Gastroesophageal sphincter (tissue), 4 donors: Measurements from ENCODE around the gene ULK4. TPM values are rescaled to one million over a fixed set of nuclear protein-coding genes. Genes with fewer than 3 reads are reported as not detected.
A peak's percentile ranks its signal among the peaks of the same experiment; 100 is the strongest.

Experiments
- ATAC-seq: fragments of 150-250 bp; one replicate; pipeline ENCODE4 v1.9.1; 2016; ENCODE audit warnings: mild to moderate bottlenecking, moderate library complexity
- H3K27ac ChIP-seq, 4 donors: fragments of 200-600 bp; sonication (generic) in 3 of 4; 1 replicate in 3 of 4; 2 replicates in 1 of 4; pipeline ENCODE4 v1.5.1; 2016 to 2019
- H3K27me3 ChIP-seq: fragments of 200-600 bp; sonication (generic); one replicate; pipeline ENCODE4 v1.5.1; 2019
- H3K36me3 ChIP-seq, 2 donors: fragments of 200-600 bp; sonication (generic); one replicate each; pipeline ENCODE4 v1.5.1; 2019; ENCODE audit warnings: control low read depth in 1 of 2
- H3K4me1 ChIP-seq, 3 donors: fragments of 200-600 bp; sonication (generic); 1 replicate in 2 of 3; 2 replicates in 1 of 3; pipeline ENCODE4 v1.5.1; 2016 to 2019; ENCODE audit warnings: control low read depth in 2 of 3
- H3K4me3 ChIP-seq, 2 donors: fragments of 200-600 bp; sonication (generic); one replicate each; pipeline ENCODE4 v1.5.1; 2019; ENCODE audit warnings: mild to moderate bottlenecking in 1 of 2, moderate library complexity in 1 of 2
- H3K9me3 ChIP-seq, 3 donors: fragments of 200-600 bp; sonication (generic); one replicate each; pipeline ENCODE4 v1.5.1; 2017 to 2019; ENCODE audit warnings: control low read depth in 2 of 3
- CTCF ChIP-seq, 4 experiments: fragments of 200-600 bp in 2 of 4; fragments of 450-650 bp in 2 of 4; sonication (generic) in 1 of 4; IDR thresholded peaks; one replicate each; pipeline ENCODE4 v1.5.1; 2017 to 2019; ENCODE audit warnings: antibody characterized with exemption in 4 of 4, mild to moderate bottlenecking in 2 of 4, moderate library complexity in 2 of 4
- EP300 ChIP-seq: sonication (generic); formaldehyde crosslinking; IDR thresholded peaks from one replicate; pipeline ENCODE4 v1.6.1; 2017; ENCODE audit warnings: antibody characterized with exemption, mild to moderate bottlenecking
- POLR2A ChIP-seq, 2 donors: fragments of 450-650 bp; IDR thresholded peaks; one replicate each; pipeline ENCODE4 v1.6.1; 2017; ENCODE audit warnings: antibody characterized with exemption in 2 of 2, mild to moderate bottlenecking in 2 of 2, moderate library complexity in 1 of 2
- POLR2AphosphoS5 ChIP-seq: sonication (generic); formaldehyde crosslinking; IDR thresholded peaks from one replicate; pipeline ENCODE4 v1.6.1; 2017; ENCODE audit warnings: antibody characterized with exemption
- whole genome bisulfite sequencing, 2 donors: methylation state at CpG; one replicate each; pipeline ENCODE4 v1.1.5; 2018; ENCODE audit warnings: low coverage in 1 of 2; 5-methylcytosine and 5-hydroxymethylcytosine counted together
- total RNA-seq, 4 donors: library from RNA; depleted of rRNA; stranded (reverse); fragments of >200 nt; gene quantifications; one replicate each; pipeline ENCODE4 v1.1.0, GENCODE V29; 2016

ULK4 gene
- total RNA-seq, 4 donors from 2014 or later: 3.8 to 15.4 (median 8.8) TPM

GRCh38 chr3:42005401-42005800 lies 43.5 kb upstream of the ULK4 start:
- ATAC-seq: no peak
- Histone ChIP-seq H3K9me3 (no peaks in the 10 kb centered on the region), H3K27me3 (no peaks in the 10 kb centered on the region), H3K4me1 (no peaks in the 10 kb centered on the region), H3K4me3 (no peak overlapping the region), H3K27ac (no peak overlapping the region), H3K36me3 (no peaks in the 10 kb centered on the region)
- 74 to 87% methylated on average over 4 of the region's 4 CpGs for WGBS, 2 donors
- TF ChIP-seq EP300 (no peak), POLR2AphosphoS5 (no peak), CTCF (IDR thresholded peaks at IDR 0.05) (no peak), POLR2A (IDR thresholded peaks at IDR 0.05) (no peak)

- no peak for ATAC-seq
- H3K4me1 ChIP-seq: peaks cover 0 to 8% (median 6%) of the 10 kb centered on the region in 3 donors
- no peaks in the 10 kb centered on the region for H3K27me3 ChIP-seq
- H3K9me3 ChIP-seq: no peaks in the 10 kb centered on the region
- TF ChIP-seq CTCF (IDR thresholded peaks at IDR 0.05) (no peak), POLR2AphosphoS5 (no peak), POLR2A (IDR thresholded peaks at IDR 0.05) (no peak), EP300 (no peak)
- WGBS, 2 donors: 86 to 100% methylated on average over 2 of the region's 4 CpGs
- H3K27ac ChIP-seq: no peak overlapping the region
- no peak overlapping the region for H3K4me3 ChIP-seq
- no peaks in the 10 kb centered on the region for H3K36me3 ChIP-seq
Observed at GRCh38 chr3:42002790-42003189, 40.9 kb upstream of the ULK4 start.

- 93 to 100% methylated on average over 1 of the region's 1 CpG for WGBS, 2 donors
- H3K4me1 ChIP-seq: peaks cover 0 to 16% (median 7%) of the 10 kb centered on the region in 3 donors
- H3K27me3 ChIP-seq: no peaks in the 10 kb centered on the region
- TF ChIP-seq POLR2A (IDR thresholded peaks at IDR 0.05): no peak
- TF ChIP-seq POLR2AphosphoS5: no peak
- no peak for TF ChIP-seq EP300
- TF ChIP-seq CTCF (IDR thresholded peaks at IDR 0.05): no peak
- H3K4me3 ChIP-seq: no peak overlapping the region
- H3K36me3 ChIP-seq: no peaks in the 10 kb centered on the region
- H3K27ac ChIP-seq: no peak overlapping the region
- no peak for ATAC-seq
- H3K9me3 ChIP-seq: no peaks in the 10 kb centered on the region
Observed at GRCh38 chr3:42001777-42002176, 39.9 kb upstream of the ULK4 start.

GRCh38 chr3:41999909-42000308 lies 38.0 kb upstream of the ULK4 start:
- WGBS, 2 donors: 86 to 92% methylated on average over 1 of the region's 1 CpG
- H3K9me3 ChIP-seq: no peaks in the 10 kb centered on the region
- H3K36me3 ChIP-seq: no peaks in the 10 kb centered on the region
- no peak for TF ChIP-seq CTCF (IDR thresholded peaks at IDR 0.05)
- TF ChIP-seq POLR2A (IDR thresholded peaks at IDR 0.05): no peak
- TF ChIP-seq EP300: no peak
- no peak for TF ChIP-seq POLR2AphosphoS5
- no peak overlapping the region for H3K4me3 ChIP-seq
- H3K4me1 ChIP-seq: peaks cover 0 to 16% (median 7%) of the 10 kb centered on the region in 3 donors
- ATAC-seq: no peak
- no peak overlapping the region for H3K27ac ChIP-seq
- no peaks in the 10 kb centered on the region for H3K27me3 ChIP-seq

- 19% methylated on average over 5 to 6 of the region's 6 CpGs for WGBS, 2 donors
- Histone ChIP-seq H3K27ac (peak overlapping the region in 2 of 4 donors; percentile 33 to 56), H3K36me3 (no peaks in the 10 kb centered on the region), H3K27me3 (no peaks in the 10 kb centered on the region), H3K4me1 (peaks cover 0 to 16% (median 7%) of the 10 kb centered on the region in 3 donors), H3K9me3 (no peaks in the 10 kb centered on the region), H3K4me3 (no peak overlapping the region)
- no peak for ATAC-seq
- peak in 3 of 4 experiments; percentile 25 to 52 (median 39) for TF ChIP-seq CTCF (IDR thresholded peaks at IDR 0.05)
- TF ChIP-seq POLR2AphosphoS5: no peak
Observed at GRCh38 chr3:41997702-41998550, 36.0 kb upstream of the ULK4 start.
